Measurements from ENCODE around the gene IPO11.

IPO11 gene

GRCh38 chr5:62627121-62627520 lies 214.6 kb downstream of the IPO11 start:
- TF ChIP-seq EZH2phosphoT487 (conservative IDR thresholded peaks at IDR 0.05; ENCODE audit: low read length): no peak
- no peak for TF ChIP-seq CTCF (IDR thresholded peaks at IDR 0.05; ENCODE audit: insufficient read depth, low read length, poor library complexity, severe bottlenecking)
- no peaks in the 10 kb centered on the region for H3K27me3 ChIP-seq (ENCODE audit: low read length)
- H3K9me2 ChIP-seq (replicated peaks; ENCODE audit: insufficient read depth, low read length): no peaks in the 10 kb centered on the region
- peaks cover 8% of the 10 kb centered on the region; the same call in 1 of the 2 replicates for H3K36me3 ChIP-seq (ENCODE audit: low read length)
- no peak overlapping the region for H3K9ac ChIP-seq (ENCODE audit: low read length)
- no peaks in the 10 kb centered on the region for H4K20me1 ChIP-seq (ENCODE audit: low read depth, low read length)
- H3K4me3 ChIP-seq (ENCODE audit: insufficient read depth, low read length, poor library complexity, severe bottlenecking): no peak overlapping the region
- no peak overlapping the region for H3K4me2 ChIP-seq (ENCODE audit: low read depth, low read length, poor library complexity, severe bottlenecking)
- no peak overlapping the region for H3K27ac ChIP-seq (ENCODE audit: low read depth, low read length)
- H3K79me2 ChIP-seq (ENCODE audit: insufficient read depth, low read length): no peaks in the 10 kb centered on the region
- no peaks in the 10 kb centered on the region; the same call in 1 of the 2 replicates for H3F3A ChIP-seq (ENCODE audit: insufficient read depth)
- H3K9me3 ChIP-seq (ENCODE audit: insufficient read depth, low read length): no peaks in the 10 kb centered on the region
- no peak overlapping the region for H2AFZ ChIP-seq (ENCODE audit: low read depth, low read length, severe bottlenecking)

DNA sequence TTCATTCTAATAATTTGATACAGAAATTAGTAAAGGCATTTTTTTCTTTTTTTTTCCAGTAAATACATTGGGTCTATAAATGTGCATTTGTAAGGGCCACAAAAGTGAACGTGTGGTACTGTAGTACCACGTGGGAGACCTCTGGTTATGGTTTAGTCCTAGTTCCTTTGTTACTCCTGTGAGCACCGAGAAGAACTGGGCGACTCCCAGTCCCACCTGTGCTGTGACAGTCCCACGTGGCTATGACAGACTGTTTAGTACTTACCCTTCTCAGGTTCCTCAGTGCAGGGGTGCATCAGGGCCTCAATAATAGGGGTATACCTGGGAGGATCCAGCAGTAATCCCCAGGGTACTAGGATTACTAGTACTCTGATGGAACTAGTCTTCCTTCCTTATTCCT lies 215.3 kb downstream of the IPO11 start:
- no peaks in the 10 kb centered on the region for H3K9me2 ChIP-seq (replicated peaks; ENCODE audit: insufficient read depth, low read length)
- H3K4me3 ChIP-seq (ENCODE audit: insufficient read depth, low read length, poor library complexity, severe bottlenecking): no peak overlapping the region
- no peaks in the 10 kb centered on the region for H3F3A ChIP-seq (ENCODE audit: insufficient read depth)
- H3K27me3 ChIP-seq (ENCODE audit: low read length): no peaks in the 10 kb centered on the region
- H3K9me3 ChIP-seq (ENCODE audit: insufficient read depth, low read length): no peaks in the 10 kb centered on the region
- no peak overlapping the region for H3K27ac ChIP-seq (ENCODE audit: low read depth, low read length)
- no peaks in the 10 kb centered on the region for H4K20me1 ChIP-seq (ENCODE audit: low read depth, low read length)
- TF ChIP-seq CTCF (IDR thresholded peaks at IDR 0.05; ENCODE audit: insufficient read depth, low read length, poor library complexity, severe bottlenecking): no peak
- TF ChIP-seq EZH2phosphoT487 (conservative IDR thresholded peaks at IDR 0.05; ENCODE audit: low read length): no peak
- no peak overlapping the region for H3K9ac ChIP-seq (ENCODE audit: low read length)
- no peaks in the 10 kb centered on the region for H3K79me2 ChIP-seq (ENCODE audit: insufficient read depth, low read length)
- H2AFZ ChIP-seq (ENCODE audit: low read depth, low read length, severe bottlenecking): no peak overlapping the region
- no peak overlapping the region for H3K4me2 ChIP-seq (ENCODE audit: low read depth, low read length, poor library complexity, severe bottlenecking)
- peaks cover 8% of the 10 kb centered on the region; the same call in 1 of the 2 replicates for H3K36me3 ChIP-seq (ENCODE audit: low read length)

GRCh38 chr5:62631909-62632580 lies 219.5 kb downstream of the IPO11 start:
- H3F3A ChIP-seq (ENCODE audit: insufficient read depth): no peaks in the 10 kb centered on the region
- H4K20me1 ChIP-seq (ENCODE audit: low read depth, low read length): no peaks in the 10 kb centered on the region
- H3K36me3 ChIP-seq (ENCODE audit: low read length): peaks cover 7% of the 10 kb centered on the region; the same call in 1 of the 2 replicates
- H3K9ac ChIP-seq (ENCODE audit: low read length): no peak overlapping the region
- H3K27ac ChIP-seq (ENCODE audit: low read depth, low read length): no peak overlapping the region
- H3K9me3 ChIP-seq (ENCODE audit: insufficient read depth, low read length): no peaks in the 10 kb centered on the region
- H2AFZ ChIP-seq (ENCODE audit: low read depth, low read length, severe bottlenecking): no peak overlapping the region
- H3K4me2 ChIP-seq (ENCODE audit: low read depth, low read length, poor library complexity, severe bottlenecking): no peak overlapping the region
- H3K9me2 ChIP-seq (replicated peaks; ENCODE audit: insufficient read depth, low read length): no peaks in the 10 kb centered on the region
- no peak overlapping the region for H3K4me3 ChIP-seq (ENCODE audit: insufficient read depth, low read length, poor library complexity, severe bottlenecking)
- H3K79me2 ChIP-seq (ENCODE audit: insufficient read depth, low read length): no peaks in the 10 kb centered on the region
- TF ChIP-seq CTCF (IDR thresholded peaks at IDR 0.05; ENCODE audit: insufficient read depth, low read length, poor library complexity, severe bottlenecking) (no peak), EZH2phosphoT487 (conservative IDR thresholded peaks at IDR 0.05; ENCODE audit: low read length) (no peak)
- H3K27me3 ChIP-seq (ENCODE audit: low read length): no peaks in the 10 kb centered on the region
